ENCODE results near the gene RTP3. TPM values are rescaled to one million over a fixed set of nuclear protein-coding genes. Genes with fewer than 3 reads are reported as not detected.

RTP3 gene
- total and polyA plus RNA-seq, 7 donors, result not detected

- intact Hi-C loops (cut with DNase I), result no loop called here
- TF ChIP-seq EP300 (IDR thresholded peaks at IDR 0.05), result no peak
- no peak for TF ChIP-seq POLR2A (IDR thresholded peaks at IDR 0.05)
- TF ChIP-seq CTCF (IDR thresholded peaks at IDR 0.05), result no peak
- no peak for TF ChIP-seq POLR2AphosphoS5 (IDR thresholded peaks at IDR 0.05)
- no peaks in the 10 kb centered on the region for H3K4me1 ChIP-seq
- no peak overlapping the region for H3K27ac ChIP-seq
- H3K4me3 ChIP-seq, result no peak overlapping the region
- peaks cover 0 to 8% (median 0%) of the 10 kb centered on the region in 4 donors for H3K36me3 ChIP-seq
- no peaks in the 10 kb centered on the region for H3K27me3 ChIP-seq
- no peaks in the 10 kb centered on the region for H3K9me3 ChIP-seq
- DNase-seq, result no peak
- 82 to 88% methylated on average over 2 of the region's 2 CpGs for WGBS, 2 donors
Observed at GRCh38 chr3:46542344-46542743, 44.6 kb downstream of the RTP3 start.

DNA sequence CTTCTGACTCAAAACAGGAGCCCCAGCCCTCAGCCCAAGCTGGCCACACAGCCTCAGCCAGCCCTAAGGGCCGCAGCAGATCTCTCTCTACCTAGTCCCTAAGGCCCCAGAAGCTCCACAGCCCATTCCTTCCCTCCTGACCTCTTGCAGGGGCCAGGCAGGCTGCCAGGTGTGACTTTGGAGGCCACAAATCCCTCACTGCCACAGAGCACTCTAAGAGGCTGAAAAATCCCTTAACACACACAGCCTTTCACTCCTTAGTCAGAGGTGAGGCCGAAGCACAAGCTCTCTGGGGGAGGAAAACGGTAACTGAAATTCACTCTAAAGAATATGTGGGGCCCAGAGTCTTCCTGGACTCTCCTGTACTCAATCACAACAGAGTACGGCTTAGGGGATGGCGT is 45.0 kb downstream of the RTP3 start:
- intact Hi-C loops (cut with DNase I), result no loop called here
- Histone ChIP-seq H3K9me3 (no peaks in the 10 kb centered on the region), H3K27me3 (no peaks in the 10 kb centered on the region), H3K4me3 (no peak overlapping the region), H3K4me1 (no peaks in the 10 kb centered on the region), H3K36me3 (peaks cover 0 to 8% (median 0%) of the 10 kb centered on the region in 4 donors), H3K27ac (no peak overlapping the region)
- TF ChIP-seq POLR2AphosphoS5 (IDR thresholded peaks at IDR 0.05) (no peak), EP300 (IDR thresholded peaks at IDR 0.05) (no peak), POLR2A (IDR thresholded peaks at IDR 0.05) (no peak), CTCF (IDR thresholded peaks at IDR 0.05) (no peak)
- 90 to 93% methylated on average over 5 of the region's 5 CpGs for WGBS, 2 donors
- DNase-seq, result no peak

DNA sequence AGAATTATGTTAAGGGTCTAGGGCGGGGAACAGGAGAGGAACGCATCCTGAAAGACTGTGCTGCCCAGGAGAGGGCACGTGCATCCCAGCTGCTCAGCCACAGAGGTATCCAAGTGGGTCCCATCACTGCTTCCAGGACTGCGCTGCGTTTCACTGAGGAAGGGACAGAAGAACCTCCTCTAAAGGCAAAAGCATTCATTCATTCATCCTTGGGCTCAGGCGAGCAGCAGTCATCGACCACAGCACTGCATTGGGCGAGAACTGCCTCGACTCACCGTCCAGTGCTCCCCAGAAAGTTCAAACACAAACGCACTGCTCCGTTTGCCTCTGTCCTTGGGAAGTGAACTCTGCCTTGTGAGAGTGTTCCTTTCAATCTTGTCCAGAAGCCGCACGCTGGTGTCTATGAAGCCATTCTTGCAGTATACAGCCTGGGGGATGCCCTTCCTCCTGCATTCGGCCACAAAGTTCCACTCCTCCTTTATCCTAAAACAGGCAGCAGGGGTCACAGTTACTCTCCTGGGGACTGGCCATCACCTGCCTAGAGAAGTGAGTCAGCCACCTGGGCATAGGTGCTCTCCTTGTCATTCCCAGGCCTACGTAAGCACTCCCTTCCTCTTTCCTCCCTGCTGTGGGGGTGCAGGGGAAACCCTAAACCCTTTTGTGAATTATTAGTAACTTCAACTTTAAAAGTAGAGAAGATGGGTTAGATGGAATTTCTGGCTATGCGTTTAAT is 47.2 kb downstream of the RTP3 start:
- WGBS, 2 donors, result 92 to 95% methylated on average over 17 of the region's 17 CpGs
- H3K9me3 ChIP-seq, result no peaks in the 10 kb centered on the region
- no peaks in the 10 kb centered on the region for H3K27me3 ChIP-seq
- no peak for DNase-seq
- no peak for TF ChIP-seq EP300 (IDR thresholded peaks at IDR 0.05)
- no peak for TF ChIP-seq POLR2A (IDR thresholded peaks at IDR 0.05)
- TF ChIP-seq POLR2AphosphoS5 (IDR thresholded peaks at IDR 0.05), result no peak
- TF ChIP-seq CTCF (IDR thresholded peaks at IDR 0.05), result no peak
- intact Hi-C loops (cut with DNase I), result no loop called here
- peaks cover 0 to 8% (median 0%) of the 10 kb centered on the region in 4 donors for H3K36me3 ChIP-seq
- no peak overlapping the region for H3K27ac ChIP-seq
- H3K4me3 ChIP-seq, result no peak overlapping the region
- no peaks in the 10 kb centered on the region for H3K4me1 ChIP-seq

- Histone ChIP-seq H3K9me3 (no peaks in the 10 kb centered on the region), H3K4me3 (no peak overlapping the region), H3K4me1 (no peaks in the 10 kb centered on the region), H3K36me3 (peaks cover 0 to 12% (median 0%) of the 10 kb centered on the region in 4 donors), H3K27me3 (no peaks in the 10 kb centered on the region), H3K27ac (no peak overlapping the region)
- 77 to 82% methylated on average over 6 of the region's 6 CpGs for WGBS, 2 donors
- TF ChIP-seq EP300 (IDR thresholded peaks at IDR 0.05) (no peak), POLR2AphosphoS5 (IDR thresholded peaks at IDR 0.05) (no peak), POLR2A (IDR thresholded peaks at IDR 0.05) (no peak), CTCF (IDR thresholded peaks at IDR 0.05) (no peak)
- intact Hi-C loops (cut with DNase I), result no loop called here
- no peak for DNase-seq
Observed at GRCh38 chr3:46545818-46546630, 48.2 kb downstream of the RTP3 start.

Data from sigmoid colon (tissue), 7 donors.